Measurements from ENCODE around the gene H6PD.

H6PD gene

DNA sequence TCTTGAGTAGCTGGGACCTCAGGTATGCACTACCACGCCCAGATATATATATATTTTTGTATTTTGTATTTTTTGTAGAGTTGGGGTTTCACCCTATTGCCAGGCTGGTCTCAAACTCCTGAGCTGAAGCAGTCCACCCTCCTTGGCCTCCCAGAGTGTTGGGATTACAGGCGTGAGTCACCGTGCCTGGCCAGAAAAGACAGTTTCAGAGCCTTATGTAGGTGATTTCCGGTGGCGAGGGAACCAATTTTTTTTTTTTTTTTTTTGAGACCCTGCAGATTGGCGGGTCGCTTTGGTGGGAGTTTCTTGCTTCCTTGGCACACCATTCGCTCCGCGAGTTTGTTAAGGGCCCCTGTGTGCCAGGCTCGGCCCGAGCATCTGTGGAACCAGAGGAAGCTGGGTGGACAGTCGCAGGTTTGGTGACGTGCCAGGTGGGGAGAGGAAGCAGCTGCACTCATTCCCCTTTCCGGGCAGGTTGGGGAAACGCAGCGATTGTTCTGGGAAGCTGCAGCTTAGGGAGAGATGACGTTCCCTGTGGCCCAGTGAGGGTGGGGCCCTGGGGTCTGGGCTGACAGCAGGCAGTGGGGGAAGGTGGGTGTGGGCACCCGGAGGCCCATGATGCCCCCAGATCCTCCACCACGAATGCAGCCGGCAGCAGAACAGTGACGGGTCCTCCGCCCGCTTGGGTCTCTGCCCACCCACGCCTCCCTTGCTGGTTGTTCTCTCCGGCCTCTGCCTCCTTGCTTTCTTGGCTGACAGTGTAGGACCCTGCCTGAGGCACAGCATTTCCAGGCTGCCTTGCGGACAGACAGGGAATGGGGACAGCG, 83.2 kb downstream of the H6PD start:
- H3K9me3 ChIP-seq (ENCODE audit: control insufficient read depth, low read length), result no peaks in the 10 kb centered on the region
- 85 to 93% methylated on average over 12 to 23 of the region's 28 CpGs for WGBS, 2 experiments (ENCODE audit: insufficient coverage in 2 of 2)
- H3K36me3 ChIP-seq (ENCODE audit: control insufficient read depth, insufficient read depth, low read length), result peaks cover 26% of the 10 kb centered on the region
- peaks cover 46% of the 10 kb centered on the region for H3K4me1 ChIP-seq (ENCODE audit: control insufficient read depth, insufficient read depth, low read length, poor library complexity, severe bottlenecking)
- H3K27ac ChIP-seq (ENCODE audit: low read depth, low read length, severe bottlenecking), result no peak overlapping the region
- H3K4me3 ChIP-seq (ENCODE audit: extremely low read depth, insufficient read depth, low read length, poor library complexity, severe bottlenecking), result no peak overlapping the region

DNA sequence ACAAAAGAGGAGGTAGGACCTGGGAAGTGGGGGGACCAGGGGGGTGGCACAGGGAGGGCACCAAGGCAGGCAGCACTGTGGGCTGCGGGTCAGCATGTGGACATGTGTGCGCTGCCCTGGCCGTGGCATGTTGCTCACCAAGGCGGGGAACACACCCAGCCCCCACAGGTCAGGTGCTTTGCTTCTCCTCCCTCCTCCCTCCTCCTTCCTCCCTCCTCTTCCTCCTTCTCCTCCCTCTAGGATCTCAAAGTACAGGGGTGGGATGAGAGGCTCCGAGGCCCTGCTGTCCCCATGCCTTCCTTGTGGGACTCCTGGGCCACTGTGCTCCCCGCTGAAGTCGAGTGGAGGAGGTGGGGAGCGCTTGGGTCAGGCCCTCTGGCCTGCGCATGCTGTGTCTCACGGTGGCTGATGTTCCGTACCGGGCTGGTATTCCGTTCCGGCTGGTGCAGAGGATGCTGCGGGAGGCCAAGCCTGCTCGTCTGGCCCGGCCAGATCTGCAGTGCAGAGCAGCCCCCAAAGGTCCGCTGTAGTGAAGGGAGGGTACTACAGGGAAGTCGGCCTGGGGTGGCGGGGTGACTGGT, 84.7 kb downstream of the H6PD start:
- H3K4me1 ChIP-seq (ENCODE audit: control insufficient read depth, insufficient read depth, low read length, poor library complexity, severe bottlenecking), result peaks cover 54% of the 10 kb centered on the region
- H3K4me3 ChIP-seq (ENCODE audit: extremely low read depth, insufficient read depth, low read length, poor library complexity, severe bottlenecking), result no peak overlapping the region
- peaks cover 30% of the 10 kb centered on the region for H3K36me3 ChIP-seq (ENCODE audit: control insufficient read depth, insufficient read depth, low read length)
- WGBS, 2 experiments (ENCODE audit: insufficient coverage in 2 of 2), result 92% methylated on average over 7 to 17 of the region's 20 CpGs
- H3K27ac ChIP-seq (ENCODE audit: low read depth, low read length, severe bottlenecking), result no peak overlapping the region
- no peaks in the 10 kb centered on the region for H3K9me3 ChIP-seq (ENCODE audit: control insufficient read depth, low read length)

DNA sequence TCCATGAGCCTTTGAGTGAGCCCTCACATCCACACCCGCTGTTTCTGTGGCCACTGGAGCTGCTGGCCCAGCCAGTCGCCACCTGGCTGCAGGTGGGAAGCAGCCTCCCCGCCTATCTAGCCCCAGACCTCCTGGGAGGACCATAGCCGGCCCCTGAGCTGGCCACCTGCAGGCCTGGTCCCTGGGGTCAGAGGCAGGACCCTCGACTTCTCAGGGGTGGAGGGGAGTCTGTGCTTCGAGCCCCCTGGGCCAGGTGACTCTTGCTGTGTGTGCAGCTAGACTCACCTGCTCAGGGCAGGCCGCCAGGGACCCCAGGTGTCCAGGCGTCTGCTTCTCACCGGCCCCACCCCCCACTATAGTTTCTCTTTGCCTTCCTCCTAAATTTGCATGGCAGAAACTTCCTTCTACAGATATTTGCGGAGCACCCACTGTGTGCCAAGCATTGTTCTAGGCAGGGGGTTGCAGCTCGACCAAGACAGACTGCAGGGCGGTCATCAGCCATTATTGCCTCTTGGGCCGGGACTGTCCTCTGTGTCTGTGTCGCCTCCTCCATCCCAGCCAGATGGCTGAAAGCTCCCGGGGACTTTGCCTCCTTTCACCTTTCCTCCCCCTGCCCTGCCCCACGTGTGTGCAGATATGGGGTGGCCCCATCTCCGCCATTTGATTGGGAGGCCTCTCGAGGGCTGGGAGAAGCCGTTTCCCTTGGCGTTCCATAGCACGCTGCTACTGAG, 85.4 kb downstream of the H6PD start:
- Histone ChIP-seq H3K9me3 (ENCODE audit: control insufficient read depth, low read length) (no peaks in the 10 kb centered on the region), H3K4me1 (ENCODE audit: control insufficient read depth, insufficient read depth, low read length, poor library complexity, severe bottlenecking) (peaks cover 53% of the 10 kb centered on the region), H3K27ac (ENCODE audit: low read depth, low read length, severe bottlenecking) (no peak overlapping the region), H3K36me3 (ENCODE audit: control insufficient read depth, insufficient read depth, low read length) (peaks cover 27% of the 10 kb centered on the region), H3K4me3 (ENCODE audit: extremely low read depth, insufficient read depth, low read length, poor library complexity, severe bottlenecking) (no peak overlapping the region)
- WGBS, 2 experiments (ENCODE audit: insufficient coverage in 2 of 2), result 69 to 73% methylated on average over 16 to 18 of the region's 21 CpGs
